Activated naive CD4-positive, alpha-beta T cell treated with anti-CD3 and anti-CD28 coated beads for 36 hours (primary cell): ENCODE measurements around the gene PON2. TPM values are rescaled to one million over a fixed set of nuclear protein-coding genes. Genes with fewer than 3 reads are reported as not detected.
A peak's percentile ranks its signal among the peaks of the same experiment; 100 is the strongest.
"Not testable (repeated sequence)": the region's sequence is repeated elsewhere in the genome, so short reads cannot be mapped to it uniquely, and the experiment has no call there.

Experiments used
- CTCF ChIA-PET: fragments of 350-600 bp; sonication (Branson Sonifier 250); formaldehyde crosslinking; loops from one replicate; lab custom pipeline; 2021; ENCODE audit warnings: antibody characterized with exemption; lab: Charles Lee
- DNase-seq: peaks from one replicate; pipeline ENCODE4 v3.0.0-alpha.2; 2020
- H3K27ac Mint-ChIP-seq: one replicate; pipeline ENCODE4 v1.8.0; 2021; ENCODE audit warnings: mild to moderate bottlenecking, mixed read lengths
- H3K27me3 Mint-ChIP-seq: one replicate; pipeline ENCODE4 v1.8.0; 2021; ENCODE audit warnings: low read depth, mixed read lengths
- H3K36me3 Mint-ChIP-seq: one replicate; pipeline ENCODE4 v1.8.0; 2021; ENCODE audit warnings: low read depth, mixed read lengths
- H3K4me1 Mint-ChIP-seq: one replicate; pipeline ENCODE4 v1.8.0; 2021; ENCODE audit warnings: low read depth, mixed read lengths
- H3K4me3 Mint-ChIP-seq: one replicate; pipeline ENCODE4 v1.8.0; 2021; ENCODE audit warnings: mild to moderate bottlenecking, moderate library complexity, mixed read lengths
- H3K9me3 Mint-ChIP-seq: one replicate; pipeline ENCODE4 v1.8.0; 2021; ENCODE audit warnings: mixed read lengths
- intact Hi-C: fragments of 100-400 bp; cut with micrococcal nuclease; formaldehyde crosslinking; loops from one replicate; pipeline ENCODE4 v1.15.1; 2023
- total RNA-seq, 2 experiments: library from RNA; stranded (reverse); gene quantifications; one replicate each; pipeline ENCODE4 v1.2.3, GENCODE V29; 2021

PON2 gene
- total RNA-seq, 2 experiments from 2014 or later, result 3.8 to 3.9 TPM

- peaks cover 2% of the 10 kb centered on the region for H3K4me1 Mint-ChIP-seq
- intact Hi-C loops, result loop anchor here (2.0 to 5.0 kb wide), 2 partner anchors 81 to 738 kb away; partner anchors contain the start of gene SGCE
- no peak overlapping the region for H3K27ac Mint-ChIP-seq
- no peaks in the 10 kb centered on the region for H3K36me3 Mint-ChIP-seq
- DNase-seq, result no peak
- H3K9me3 Mint-ChIP-seq, result no peaks in the 10 kb centered on the region
- H3K4me3 Mint-ChIP-seq, result peak overlapping the region; percentile 60
- peaks cover 41% of the 10 kb centered on the region for H3K27me3 Mint-ChIP-seq
- CTCF ChIA-PET, result interaction anchor here (0.7 to 2.0 kb wide), 5 partner anchors 10 to 292 kb away, joined by 3 to 9 read pairs (median 4); no protein-coding TSS in a partner anchor
Observed at GRCh38 chr7:95395755-95396135, 39.1 kb downstream of the PON2 start.

- Mint-ChIP-seq H3K4me3 (no peak overlapping the region), H3K36me3 (no peaks in the 10 kb centered on the region), H3K9me3 (no peaks in the 10 kb centered on the region), H3K27ac (no peak overlapping the region), H3K4me1 (peaks cover 2% of the 10 kb centered on the region), H3K27me3 (peaks cover 36% of the 10 kb centered on the region)
- no peak for DNase-seq
- CTCF ChIA-PET, result interaction anchor here (1.5 kb wide), 1 partner anchor 83 kb away, joined by 3 read pairs; no protein-coding TSS in a partner anchor
- intact Hi-C loops, result no loop called here
Observed at GRCh38 chr7:95394370-95394769, 40.5 kb downstream of the PON2 start.

- intact Hi-C loops, result no loop called here
- H3K9me3 Mint-ChIP-seq, result peaks cover 5% of the 10 kb centered on the region
- peaks cover 2% of the 10 kb centered on the region for H3K36me3 Mint-ChIP-seq
- no peak overlapping the region for H3K27ac Mint-ChIP-seq
- no peak overlapping the region for H3K4me3 Mint-ChIP-seq
- peaks cover 2% of the 10 kb centered on the region for H3K4me1 Mint-ChIP-seq
- CTCF ChIA-PET, result no interaction called here
- no peak for DNase-seq
- peaks cover 21% of the 10 kb centered on the region for H3K27me3 Mint-ChIP-seq
Observed at GRCh38 chr7:95391761-95392160, 43.1 kb downstream of the PON2 start.

GRCh38 chr7:95389516-95389915, 45.3 kb downstream of the PON2 start:
- Mint-ChIP-seq H3K27ac (no peak overlapping the region), H3K9me3 (peaks cover 16% of the 10 kb centered on the region), H3K36me3 (peaks cover 2% of the 10 kb centered on the region), H3K27me3 (peaks cover 22% of the 10 kb centered on the region), H3K4me3 (no peak overlapping the region), H3K4me1 (no peaks in the 10 kb centered on the region)
- CTCF ChIA-PET, result no interaction called here
- intact Hi-C loops, result no loop called here
- DNase-seq, result no peak

- intact Hi-C loops, DNase-seq, CTCF ChIA-PET, H3K9me3 Mint-ChIP-seq, H3K4me3 Mint-ChIP-seq, H3K36me3 Mint-ChIP-seq, H3K27ac Mint-ChIP-seq, H3K4me1 Mint-ChIP-seq: not testable (repeated sequence)
- H3K27me3 Mint-ChIP-seq, result peaks cover 15% of the 10 kb centered on the region
Observed at GRCh38 chr7:95379457-95379856, 55.4 kb downstream of the PON2 start.

GRCh38 chr7:95376632-95377400, 58.0 kb downstream of the PON2 start:
- no peak for DNase-seq
- H3K27me3 Mint-ChIP-seq, result peaks cover 9% of the 10 kb centered on the region
- no peaks in the 10 kb centered on the region for H3K4me1 Mint-ChIP-seq
- CTCF ChIA-PET, result no interaction called here
- H3K4me3 Mint-ChIP-seq, result no peak overlapping the region
- peaks cover 2% of the 10 kb centered on the region for H3K9me3 Mint-ChIP-seq
- peaks cover 5% of the 10 kb centered on the region for H3K36me3 Mint-ChIP-seq
- no peak overlapping the region for H3K27ac Mint-ChIP-seq
- intact Hi-C loops, result no loop called here

- H3K36me3 Mint-ChIP-seq, result peaks cover 3% of the 10 kb centered on the region
Observed at GRCh38 chr7:95375591-95376257, 59.1 kb downstream of the PON2 start.

GRCh38 chr7:95373323-95373722, 61.5 kb downstream of the PON2 start:
- CTCF ChIA-PET, result interaction anchor here (1.0 to 1.2 kb wide), 2 partner anchors 101 to 103 kb away, joined by 3 to 4 read pairs; no protein-coding TSS in a partner anchor
- DNase-seq, result no peak
- H3K27ac Mint-ChIP-seq, result no peak overlapping the region
- H3K27me3 Mint-ChIP-seq, result peaks cover 2% of the 10 kb centered on the region
- H3K9me3 Mint-ChIP-seq, result no peaks in the 10 kb centered on the region
- H3K4me3 Mint-ChIP-seq, result no peak overlapping the region
- H3K4me1 Mint-ChIP-seq, result no peaks in the 10 kb centered on the region
- intact Hi-C loops, result no loop called here
- peaks cover 2% of the 10 kb centered on the region for H3K36me3 Mint-ChIP-seq

More at GRCh38 chr7:95375591-95376257, 59.1 kb downstream of the PON2 start:
- H3K27ac Mint-ChIP-seq, result no peak overlapping the region
- H3K4me1 Mint-ChIP-seq, result no peaks in the 10 kb centered on the region
- peaks cover 7% of the 10 kb centered on the region for H3K27me3 Mint-ChIP-seq
- H3K4me3 Mint-ChIP-seq, result no peak overlapping the region
- CTCF ChIA-PET, result no interaction called here
- no peak for DNase-seq
- intact Hi-C loops, result no loop called here
- H3K9me3 Mint-ChIP-seq, result peaks cover 2% of the 10 kb centered on the region

GRCh38 chr7:95368235-95368634, 66.6 kb downstream of the PON2 start:
- CTCF ChIA-PET, result interaction anchor here (1.0 kb wide), 1 partner anchor 108 kb away, joined by 6 read pairs; no protein-coding TSS in a partner anchor
- peaks cover 9% of the 10 kb centered on the region for H3K27me3 Mint-ChIP-seq
- H3K4me1 Mint-ChIP-seq, result no peaks in the 10 kb centered on the region
- intact Hi-C loops, result no loop called here
- H3K27ac Mint-ChIP-seq, result no peak overlapping the region
- no peak for DNase-seq
- no peaks in the 10 kb centered on the region for H3K9me3 Mint-ChIP-seq
- no peak overlapping the region for H3K4me3 Mint-ChIP-seq
- no peaks in the 10 kb centered on the region for H3K36me3 Mint-ChIP-seq

- intact Hi-C loops, result no loop called here
- Mint-ChIP-seq H3K9me3 (no peaks in the 10 kb centered on the region), H3K4me1 (no peaks in the 10 kb centered on the region), H3K36me3 (no peaks in the 10 kb centered on the region), H3K27ac (no peak overlapping the region), H3K27me3 (peaks cover 9% of the 10 kb centered on the region), H3K4me3 (no peak overlapping the region)
- CTCF ChIA-PET, result interaction anchor here (0.5 to 1.0 kb wide), 2 partner anchors 109 to 1365 kb away, joined by 3 to 6 read pairs; no protein-coding TSS in a partner anchor
- no peak for DNase-seq
Observed at GRCh38 chr7:95367606-95368005, 67.2 kb downstream of the PON2 start.

GRCh38 chr7:95365151-95365550, 69.7 kb downstream of the PON2 start:
- H3K27ac Mint-ChIP-seq, result no peak overlapping the region
- CTCF ChIA-PET, result no interaction called here
- DNase-seq, result no peak
- no peaks in the 10 kb centered on the region for H3K36me3 Mint-ChIP-seq
- H3K27me3 Mint-ChIP-seq, result peaks cover 9% of the 10 kb centered on the region
- H3K9me3 Mint-ChIP-seq, result no peaks in the 10 kb centered on the region
- no peaks in the 10 kb centered on the region for H3K4me1 Mint-ChIP-seq
- intact Hi-C loops, result no loop called here
- H3K4me3 Mint-ChIP-seq, result no peak overlapping the region

GRCh38 chr7:95357623-95358022, 77.2 kb downstream of the PON2 start:
- no peak for DNase-seq
- Mint-ChIP-seq H3K27me3 (peaks cover 2% of the 10 kb centered on the region), H3K4me3 (no peak overlapping the region), H3K27ac (no peak overlapping the region), H3K9me3 (no peaks in the 10 kb centered on the region), H3K4me1 (no peaks in the 10 kb centered on the region), H3K36me3 (no peaks in the 10 kb centered on the region)
- CTCF ChIA-PET, result no interaction called here
- intact Hi-C loops, result no loop called here
